Activated naive CD4-positive, alpha-beta T cell treated with anti-CD3 and anti-CD28 coated beads, Interleukin-2, amount 50 U/mL, for 16 hours (primary cell): ENCODE results near the gene CAMK1D.
"Not testable (repeated sequence)": the region's sequence is repeated elsewhere in the genome, so short reads cannot be mapped to it uniquely, and the experiment has no call there.

Experiments
- DNase-seq: peaks from one replicate; pipeline ENCODE4 v3.0.0-alpha.2; 2020

CAMK1D gene

GRCh38 chr10:12348870-12349628, at the start of gene CAMK1D:
Gene CAMK1D (plus strand): TSS chr10:12349547.
- DNase-seq = peak; percentile 83

GRCh38 chr10:12301036-12301435, 48.3 kb upstream of the CAMK1D start:
- not testable (repeated sequence) for DNase-seq

GRCh38 chr10:12308057-12308456, 41.3 kb upstream of the CAMK1D start:
- DNase-seq = no peak

- DNase-seq = no peak
These were observed 40.5 kb upstream of the CAMK1D start for GRCh38 chr10:12308736-12309375.

- not testable (repeated sequence) for DNase-seq
These were observed 39.6 kb upstream of the CAMK1D start for GRCh38 chr10:12309783-12310182.

GRCh38 chr10:12314836-12315235, 34.5 kb upstream of the CAMK1D start:
- DNase-seq = no peak

GRCh38 chr10:12319076-12319475, 30.3 kb upstream of the CAMK1D start:
- no peak for DNase-seq

GRCh38 chr10:12320892-12321291, 28.5 kb upstream of the CAMK1D start:
- no peak for DNase-seq

- no peak for DNase-seq
These were observed 27.7 kb upstream of the CAMK1D start for GRCh38 chr10:12321641-12322040.

GRCh38 chr10:12322583-12323131, 26.7 kb upstream of the CAMK1D start:
- no peak for DNase-seq

- DNase-seq = no peak
These were observed 24.8 kb upstream of the CAMK1D start for GRCh38 chr10:12324530-12324929.

- no peak for DNase-seq
These were observed 22.3 kb upstream of the CAMK1D start for GRCh38 chr10:12327074-12327473.

GRCh38 chr10:12327476-12327875, 21.9 kb upstream of the CAMK1D start:
- no peak for DNase-seq

GRCh38 chr10:12328312-12328711, 21.0 kb upstream of the CAMK1D start:
- DNase-seq = not testable (repeated sequence)

GRCh38 chr10:12332572-12333379, 16.6 kb upstream of the CAMK1D start:
- no peak for DNase-seq

GRCh38 chr10:12333380-12334185, 15.8 kb upstream of the CAMK1D start:
- DNase-seq = no peak

GRCh38 chr10:12334186-12334530, 15.2 kb upstream of the CAMK1D start:
- no peak for DNase-seq

- DNase-seq = not testable (repeated sequence)
These were observed 14.2 kb upstream of the CAMK1D start for GRCh38 chr10:12335169-12335568.

GRCh38 chr10:12337453-12338372, 11.6 kb upstream of the CAMK1D start:
- no peak for DNase-seq

GRCh38 chr10:12338981-12339380, 10.4 kb upstream of the CAMK1D start:
- no peak for DNase-seq

- no peak for DNase-seq
These were observed 9.0 kb upstream of the CAMK1D start for GRCh38 chr10:12340371-12340770.
